ENCODE measurements around the gene VSIG10L2. TPM values are rescaled to one million over a fixed set of nuclear protein-coding genes. Genes with fewer than 3 reads are reported as not detected.

The VSIG10L2 gene
- total RNA-seq, 1 donor from 2014 or later = not detected

DNA sequence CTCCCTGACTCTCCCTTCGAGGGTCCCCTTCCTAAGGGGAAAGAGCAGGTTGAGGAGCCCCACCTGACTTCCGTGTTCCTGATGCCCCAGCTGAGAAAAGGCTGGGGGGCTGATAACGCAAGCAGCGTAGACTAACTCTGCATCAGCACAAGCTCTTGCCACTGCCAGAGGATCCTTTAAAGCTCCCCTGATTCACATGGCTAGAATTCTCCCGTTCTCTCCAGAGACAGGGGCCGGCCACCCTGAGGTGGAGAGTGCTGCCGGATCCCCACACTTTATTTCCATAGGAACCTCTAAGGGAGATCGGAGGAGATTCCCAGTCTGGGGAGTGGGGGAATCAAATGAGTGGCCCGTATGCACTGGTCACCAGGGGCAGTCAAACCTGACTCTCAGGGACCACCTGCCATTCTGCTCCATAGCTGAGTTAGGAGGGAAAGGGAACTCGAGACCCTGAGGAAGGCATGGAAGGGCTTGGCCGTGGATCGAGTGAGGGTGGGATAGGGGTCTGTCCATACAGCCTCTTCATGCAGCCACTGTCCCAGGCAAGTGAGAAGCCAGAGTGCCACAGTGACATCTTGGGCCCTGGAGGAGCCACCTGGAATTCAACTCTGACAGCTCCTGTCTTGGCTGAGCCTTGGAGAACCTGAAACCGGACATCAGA is 1.4 kb upstream of the VSIG10L2 start:
- H3K9me3 Mint-ChIP-seq (ENCODE audit: low read depth) = no peaks in the 10 kb centered on the region
- TF ChIP-seq, protein P1, sequence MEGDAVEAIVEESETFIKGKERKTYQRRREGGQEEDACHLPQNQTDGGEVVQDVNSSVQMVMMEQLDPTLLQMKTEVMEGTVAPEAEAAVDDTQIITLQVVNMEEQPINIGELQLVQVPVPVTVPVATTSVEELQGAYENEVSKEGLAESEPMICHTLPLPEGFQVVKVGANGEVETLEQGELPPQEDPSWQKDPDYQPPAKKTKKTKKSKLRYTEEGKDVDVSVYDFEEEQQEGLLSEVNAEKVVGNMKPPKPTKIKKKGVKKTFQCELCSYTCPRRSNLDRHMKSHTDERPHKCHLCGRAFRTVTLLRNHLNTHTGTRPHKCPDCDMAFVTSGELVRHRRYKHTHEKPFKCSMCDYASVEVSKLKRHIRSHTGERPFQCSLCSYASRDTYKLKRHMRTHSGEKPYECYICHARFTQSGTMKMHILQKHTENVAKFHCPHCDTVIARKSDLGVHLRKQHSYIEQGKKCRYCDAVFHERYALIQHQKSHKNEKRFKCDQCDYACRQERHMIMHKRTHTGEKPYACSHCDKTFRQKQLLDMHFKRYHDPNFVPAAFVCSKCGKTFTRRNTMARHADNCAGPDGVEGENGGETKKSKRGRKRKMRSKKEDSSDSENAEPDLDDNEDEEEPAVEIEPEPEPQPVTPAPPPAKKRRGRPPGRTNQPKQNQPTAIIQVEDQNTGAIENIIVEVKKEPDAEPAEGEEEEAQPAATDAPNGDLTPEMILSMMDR (IDR thresholded peaks at IDR 0.05; ENCODE audit: unreplicated experiment) = no peak
- peaks cover 7% of the 10 kb centered on the region for H3K4me1 Mint-ChIP-seq (ENCODE audit: low read depth)
- H3K27me3 Mint-ChIP-seq = peaks cover 14% of the 10 kb centered on the region
- H3K36me3 Mint-ChIP-seq (ENCODE audit: insufficient read depth) = no peaks in the 10 kb centered on the region
- no peak for DNase-seq (ENCODE audit: low spot score, unreplicated experiment)
- no peak overlapping the region for H3K27ac Mint-ChIP-seq
- H3K4me3 Mint-ChIP-seq (ENCODE audit: low read depth) = no peak overlapping the region

GRCh38 chr11:125945011-125945796 is 640 bp upstream of the VSIG10L2 start:
- DNase-seq (ENCODE audit: low spot score, unreplicated experiment) = no peak
- Mint-ChIP-seq H3K27me3 (peaks cover 14% of the 10 kb centered on the region), H3K36me3 (ENCODE audit: insufficient read depth) (no peaks in the 10 kb centered on the region), H3K4me1 (ENCODE audit: low read depth) (peaks cover 7% of the 10 kb centered on the region), H3K9me3 (ENCODE audit: low read depth) (no peaks in the 10 kb centered on the region), H3K27ac (no peak overlapping the region), H3K4me3 (ENCODE audit: low read depth) (no peak overlapping the region)
- TF ChIP-seq, protein P1 (IDR thresholded peaks at IDR 0.05; ENCODE audit: unreplicated experiment) = no peak

DNA sequence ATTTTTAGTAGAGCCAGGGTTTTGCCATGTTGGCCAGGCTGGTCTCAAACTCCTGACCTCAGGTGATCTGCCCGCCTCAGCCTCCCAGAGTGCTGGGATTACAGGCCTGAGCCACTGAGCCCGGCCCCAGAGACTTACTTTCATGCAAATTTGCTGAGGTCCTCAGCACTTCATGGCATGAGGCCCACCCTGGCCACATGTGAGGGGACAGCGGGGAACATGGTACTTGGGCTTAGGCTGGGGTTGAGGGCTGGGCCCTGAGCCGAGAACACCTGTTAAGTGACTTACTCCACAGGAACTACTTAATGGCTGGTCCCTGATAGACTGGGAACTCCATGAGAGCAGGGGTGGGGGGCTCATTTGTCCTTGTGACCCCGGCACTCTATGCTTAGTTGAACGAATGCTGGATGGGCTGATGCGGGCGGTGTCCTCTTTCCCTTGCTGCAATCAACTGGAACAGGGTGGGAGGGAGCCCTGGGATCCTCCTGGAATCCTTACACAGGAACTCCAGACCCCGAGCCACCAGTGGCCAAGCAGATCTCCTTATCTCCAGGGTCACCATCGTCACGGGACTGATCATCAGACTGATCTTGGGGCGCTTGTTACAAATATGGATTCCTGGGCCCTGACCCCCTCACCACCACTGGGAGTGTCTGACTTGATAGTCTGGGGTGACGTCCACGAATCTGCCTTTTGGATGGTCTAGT is 1.0 kb downstream of the VSIG10L2 start:
- H3K4me3 Mint-ChIP-seq (ENCODE audit: low read depth) = no peak overlapping the region
- no peak for DNase-seq (ENCODE audit: low spot score, unreplicated experiment)
- no peak overlapping the region for H3K27ac Mint-ChIP-seq
- peaks cover 8% of the 10 kb centered on the region for H3K27me3 Mint-ChIP-seq
- H3K4me1 Mint-ChIP-seq (ENCODE audit: low read depth) = peaks cover 7% of the 10 kb centered on the region
- H3K9me3 Mint-ChIP-seq (ENCODE audit: low read depth) = no peaks in the 10 kb centered on the region
- TF ChIP-seq, protein P1 (IDR thresholded peaks at IDR 0.05; ENCODE audit: unreplicated experiment) = no peak
- H3K36me3 Mint-ChIP-seq (ENCODE audit: insufficient read depth) = no peaks in the 10 kb centered on the region

- Mint-ChIP-seq H3K36me3 (ENCODE audit: insufficient read depth) (no peaks in the 10 kb centered on the region), H3K9me3 (ENCODE audit: low read depth) (no peaks in the 10 kb centered on the region), H3K27me3 (peaks cover 5% of the 10 kb centered on the region), H3K4me1 (ENCODE audit: low read depth) (peaks cover 9% of the 10 kb centered on the region), H3K27ac (no peak overlapping the region), H3K4me3 (ENCODE audit: low read depth) (no peak overlapping the region)
- TF ChIP-seq, protein P1 (IDR thresholded peaks at IDR 0.05; ENCODE audit: unreplicated experiment) = no peak
- DNase-seq (ENCODE audit: low spot score, unreplicated experiment) = no peak
These were observed 1.8 kb downstream of the VSIG10L2 start for GRCh38 chr11:125947419-125948277.

All from progenitor cell of endocrine pancreas (in vitro differentiated cells).